H1 (cell line): ENCODE results near the gene CD79A. TPM values are rescaled to one million over a fixed set of nuclear protein-coding genes. Genes with fewer than 3 reads are reported as not detected.

ENCODE experiments used
- CTCF ChIA-PET: fragments of 300-600 bp; sonication (Branson Sonifier 250); formaldehyde crosslinking; loops from one replicate; lab custom pipeline; 2021; ENCODE audit not compliant: partially characterized antibody; lab: Charles Lee
- POLR2A ChIA-PET: fragments of 300-600 bp; sonication (Branson Sonifier 250); formaldehyde crosslinking; loops from one replicate; lab custom pipeline; 2021; ENCODE audit warnings: inconsistent platforms; ENCODE audit not compliant: partially characterized antibody; lab: Charles Lee
- DNase-seq, 2 experiments: peaks; one replicate each; pipeline versions ENCODE4 v3.0.0 to v3.0.0-alpha.2; 2010 to 2022; ENCODE audit warnings: low spot score in 2 of 2, low read depth in 1 of 2, mixed read lengths in 1 of 2
- FAIRE-seq: peaks from 2 replicates; lab custom pipeline; 2011; peaks lifted over from hg19 to GRCh38; lab: Jason Lieb, UNC
- H2AFZ ChIP-seq: 2 replicates; pipeline ENCODE4 v1.8.1; 2012; ENCODE audit warnings: low read length, inconsistent platforms
- H2AK5ac ChIP-seq: 2 replicates; pipeline ENCODE4 v1.6.1; 2013; ENCODE audit warnings: low read depth, low read length
- H2BK120ac ChIP-seq: replicated peaks from 2 replicates; pipeline ENCODE3; 2013; ENCODE audit warnings: low read depth, low read length, inconsistent platforms
- H2BK12ac ChIP-seq: 2 replicates; pipeline ENCODE4 v1.6.1; 2013; ENCODE audit warnings: low read depth, low read length
- H2BK15ac ChIP-seq: 2 replicates; pipeline ENCODE4 v1.6.1; 2013; ENCODE audit warnings: low read length
- H2BK20ac ChIP-seq: 2 replicates; pipeline ENCODE4 v1.6.1; 2013; ENCODE audit warnings: low read length
- H2BK5ac ChIP-seq: 2 replicates; pipeline ENCODE4 v1.6.1; 2013; ENCODE audit warnings: low read depth, low read length
- H3K14ac ChIP-seq: 2 replicates; pipeline ENCODE4 v1.6.1; 2013; ENCODE audit warnings: inconsistent platforms; ENCODE audit not compliant: insufficient read length
- H3K18ac ChIP-seq: 2 replicates; pipeline ENCODE4 v1.6.1; 2013; ENCODE audit warnings: low read length; ENCODE audit errors: extremely low read depth
- H3K23ac ChIP-seq: 2 replicates; pipeline ENCODE4 v1.6.1; 2013; ENCODE audit warnings: inconsistent platforms; ENCODE audit not compliant: insufficient read length
- H3K23me2 ChIP-seq: 2 replicates; pipeline ENCODE4 v1.6.1; 2013; ENCODE audit warnings: low read depth, low read length
- H3K27ac ChIP-seq: 2 replicates; pipeline ENCODE4 v1.6.1; 2011; ENCODE audit warnings: low read depth, low read length, inconsistent platforms
- H3K27me3 ChIP-seq, 4 experiments: replicated peaks in 1 of 4; 1 replicate in 1 of 4; 2 replicates in 3 of 4; pipeline versions ENCODE4 v1.6.1 to v1.8.1; 2011 to 2013; ENCODE audit warnings: low read length in 3 of 4, mild to moderate bottlenecking in 3 of 4, inconsistent platforms in 2 of 4, mixed read lengths in 2 of 4, moderate library complexity in 1 of 4; ENCODE audit not compliant: control insufficient read depth in 3 of 4, insufficient read depth in 3 of 4; ENCODE audit errors: extremely low read depth in 1 of 4
- H3K36me3 ChIP-seq, 4 experiments: 2 replicates each; pipeline versions ENCODE4 v1.6.1 to v1.8.1; 2011 to 2013; ENCODE audit warnings: mild to moderate bottlenecking in 4 of 4, low read length in 3 of 4, moderate library complexity in 2 of 4, control low read depth in 1 of 4, inconsistent platforms in 1 of 4; ENCODE audit not compliant: insufficient read depth in 4 of 4, control insufficient read depth in 2 of 4
- H3K4ac ChIP-seq: replicated peaks from 2 replicates; pipeline ENCODE3; 2013; ENCODE audit warnings: low read length, low read depth, mixed read lengths, inconsistent platforms; ENCODE audit not compliant: insufficient read length
- H3K4me1 ChIP-seq, 4 experiments: replicated peaks in 1 of 4; 1 replicate in 1 of 4; 2 replicates in 3 of 4; pipeline versions ENCODE4 v1.6.1 to v1.8.1; 2011 to 2013; ENCODE audit warnings: low read length in 3 of 4, inconsistent platforms in 2 of 4, mixed read lengths in 1 of 4; ENCODE audit not compliant: insufficient read depth in 4 of 4, control insufficient read depth in 3 of 4
- H3K4me2 ChIP-seq, 2 experiments: 2 replicates each; pipeline versions ENCODE4 v1.6.1 to v1.8.1; 2011 to 2013; ENCODE audit warnings: low read depth in 2 of 2, low read length in 2 of 2, control low read depth in 1 of 2, inconsistent platforms in 1 of 2, mild to moderate bottlenecking in 1 of 2; ENCODE audit not compliant: insufficient read depth in 1 of 2
- H3K4me3 ChIP-seq, 4 experiments: fragments of 200-600, 300-600 bp in 1 of 4; sonication (generic), shearing (Covaris generic), sonication (Bioruptor Twin) in 1 of 4; 2 replicates each; pipeline versions ENCODE4 v1.5.1 to v1.8.1; 2011 to 2016; ENCODE audit warnings: low read length in 4 of 4, low read depth in 3 of 4, control low read depth in 2 of 4, inconsistent platforms in 2 of 4, mild to moderate bottlenecking in 2 of 4, mixed read lengths in 1 of 4, moderate library complexity in 1 of 4; ENCODE audit not compliant: insufficient read depth in 2 of 4; ENCODE audit errors: extremely low read depth in 1 of 4
- H3K56ac ChIP-seq: replicated peaks from 2 replicates; pipeline ENCODE3; 2013; ENCODE audit warnings: low read depth, mild to moderate bottlenecking, mixed read lengths, low read length, inconsistent platforms; ENCODE audit not compliant: insufficient read length
- H3K79me1 ChIP-seq: 2 replicates; pipeline ENCODE4 v1.6.1; 2013; ENCODE audit warnings: low read depth, low read length, control low read depth
- H3K79me2 ChIP-seq, 2 experiments: 2 replicates each; pipeline versions ENCODE4 v1.6.1 to v1.8.1; 2012 to 2013; ENCODE audit warnings: low read length in 2 of 2, mild to moderate bottlenecking in 2 of 2, inconsistent platforms in 1 of 2; ENCODE audit not compliant: insufficient read depth in 2 of 2, control insufficient read depth in 1 of 2
- H3K9ac ChIP-seq, 4 experiments: replicated peaks in 1 of 4; 1 replicate in 1 of 4; 2 replicates in 3 of 4; pipeline versions ENCODE4 v1.6.1 to v1.8.1; 2011 to 2013; ENCODE audit warnings: low read depth in 3 of 4, low read length in 3 of 4, control low read depth in 2 of 4, mild to moderate bottlenecking in 2 of 4, moderate library complexity in 2 of 4, inconsistent platforms in 1 of 4; ENCODE audit errors: extremely low read depth in 1 of 4
- H3K9me3 ChIP-seq, 2 experiments: 2 replicates each; pipeline versions ENCODE4 v1.6.1 to v1.8.1; 2012 to 2013; ENCODE audit warnings: mild to moderate bottlenecking in 2 of 2, moderate library complexity in 2 of 2, control low read depth in 1 of 2, inconsistent platforms in 1 of 2, low read depth in 1 of 2, low read length in 1 of 2, mixed read lengths in 1 of 2; ENCODE audit not compliant: insufficient read depth in 2 of 2
- H4K20me1 ChIP-seq, 2 experiments: replicated peaks in 1 of 2; 2 replicates each; pipeline versions ENCODE3 to v1.8.1; 2011 to 2013; ENCODE audit warnings: inconsistent platforms in 2 of 2, low read length in 2 of 2, mild to moderate bottlenecking in 1 of 2; ENCODE audit not compliant: insufficient read depth in 2 of 2, control insufficient read depth in 1 of 2
- H4K5ac ChIP-seq: 2 replicates; pipeline ENCODE4 v1.6.1; 2013; ENCODE audit warnings: low read length, low read depth, mixed read lengths, inconsistent platforms; ENCODE audit not compliant: insufficient read length
- H4K8ac ChIP-seq: 2 replicates; pipeline ENCODE4 v1.8.0; 2013; ENCODE audit warnings: mild to moderate bottlenecking, moderate library complexity, low read length, inconsistent platforms; ENCODE audit not compliant: insufficient read depth; ENCODE audit errors: extremely low read depth
- H4K91ac ChIP-seq: replicated peaks from 2 replicates; pipeline ENCODE3; 2013; ENCODE audit warnings: low read length, mixed read lengths, inconsistent platforms; ENCODE audit not compliant: insufficient read length
- POLR2A ChIP-seq, 2 experiments: IDR thresholded peaks; 1 replicate in 1 of 2; 2 replicates in 1 of 2; pipeline ENCODE4 v1.6.1; 2011; ENCODE audit warnings: low read depth in 2 of 2, low read length in 2 of 2, mild to moderate bottlenecking in 2 of 2; ENCODE audit errors: control extremely low read depth in 1 of 2
- POLR2AphosphoS5 ChIP-seq: IDR thresholded peaks from 2 replicates; pipeline ENCODE4 v1.6.1; 2011; ENCODE audit warnings: low read depth, low read length
- RBBP5 ChIP-seq: IDR thresholded peaks from 2 replicates; pipeline ENCODE4 v1.7.1; 2012; ENCODE audit warnings: low read depth, mild to moderate bottlenecking, inconsistent platforms, low read length, moderate library complexity, borderline replicate concordance
- WGBS, 2 experiments: shearing (Covaris generic) in 1 of 2; methylation state at CpG; one replicate each; pipeline versions ENCODE4 v1.1.6 to v1.1.7; 2013 to 2015; ENCODE audit warnings: low lambda C conversion rate in 2 of 2, mixed read lengths in 2 of 2, inconsistent platforms in 1 of 2, low coverage in 1 of 2, missing lambda C conversion rate in 1 of 2; ENCODE audit not compliant: insufficient replicate concordance in 2 of 2, insufficient coverage in 1 of 2, insufficient read length in 1 of 2; ENCODE audit errors: extremely low coverage in 1 of 2, missing lambda C conversion rate in 1 of 2; 5-methylcytosine and 5-hydroxymethylcytosine counted together
- polyA plus RNA-seq, 7 experiments: library from polyadenylated mRNA; depleted of rRNA in 3 of 7; stranded (reverse) in 5 of 7; unstranded in 2 of 7; fragments of >200 nt in 5 of 7; fragments of 200-250 nt in 2 of 7; gene quantifications; 1 replicate in 5 of 7; 2 replicates in 1 of 7; 4 replicates in 1 of 7; pipeline versions ENCODE4 v1.2.1 to v1.2.3, GENCODE V29; 2011 to 2013; ENCODE audit warnings: missing spikeins in 2 of 7, mixed read lengths in 2 of 7
- total RNA-seq: library from RNA; stranded (reverse); fragmentation: NEBNext Ultra II Directional; extraction: Animal tissue kit (Norgen Biotek cat#: 25700); gene quantifications from 2 replicates; pipeline ENCODE4 v1.2.1, GENCODE V29; 2021

Gene CD79A
- total and polyA plus RNA-seq, 2 of the 8 experiments (the other 6 are each of a cell fraction or from before 2014, with no cell fraction given): 0.54 to 0.77 TPM

DNA sequence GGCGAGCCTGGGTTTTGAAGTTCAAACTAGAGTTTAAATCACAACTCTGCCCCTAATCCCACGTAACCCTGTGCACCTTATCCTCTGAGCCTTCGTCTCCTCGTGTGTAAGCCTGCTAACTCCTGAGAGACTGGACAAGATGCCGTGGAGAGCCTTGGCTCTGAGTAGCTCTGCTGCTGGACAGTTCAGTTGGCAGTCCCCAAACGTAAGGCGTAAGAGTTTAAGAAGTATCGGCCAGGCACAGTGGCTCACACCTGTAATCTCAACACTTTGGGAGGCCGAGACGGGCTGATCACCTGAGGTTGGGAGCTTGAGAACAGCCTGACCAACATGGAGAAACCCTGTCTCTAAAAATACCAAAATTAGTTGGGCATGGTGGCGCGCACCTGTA lies 4.7 kb upstream of the CD79A start:
- POLR2A ChIA-PET: interaction anchor here (0.7 to 13.9 kb wide), 21 partner anchors 7 to 480 kb away, joined by 3 to 298 read pairs (median 9); partner anchors contain the start of genes ARHGEF1, ERFL, RABAC1 and RPS19

More for the DNA sequence above, 4.7 kb upstream of the CD79A start:
- Histone ChIP-seq H3K27me3 (no peaks in the 10 kb centered on the region), H3K23me2 (no peaks in the 10 kb centered on the region), H3K4me1 (peaks cover 0 to 2% (median under 1%) of the 10 kb centered on the region in 4 experiments; a peak in 3 of 7 replicates), H4K91ac (no peak overlapping the region), H2BK20ac (no peak overlapping the region), H2AFZ (no peak overlapping the region), H3K23ac (no peak overlapping the region), H3K14ac (no peak overlapping the region), H2BK5ac (no peak overlapping the region), H3K18ac (no peak overlapping the region), H3K79me2 (peaks cover 0 to 9% of the 10 kb centered on the region in 2 experiments; a peak in 1 of 4 replicates), H2AK5ac (no peak overlapping the region), H3K36me3 (peaks cover 21 to 48% (median 39%) of the 10 kb centered on the region in 4 experiments), H3K4me3 (no peak overlapping the region), H4K20me1 (peaks cover 23 to 28% of the 10 kb centered on the region in 2 experiments), H3K4ac (no peak overlapping the region), H3K9me3 (no peaks in the 10 kb centered on the region), H2BK15ac (no peak overlapping the region), H3K9ac (no peak overlapping the region), H4K5ac (no peak overlapping the region), H3K27ac (0 out of 2 replicates have a peak overlapping the region, but pooled peaks have one; percentile 41), H3K56ac (no peak overlapping the region), H2BK120ac (no peak overlapping the region), H2BK12ac (no peak overlapping the region), H3K4me2 (no peak overlapping the region), H3K79me1 (peaks cover 5% of the 10 kb centered on the region), H4K8ac (no peak overlapping the region)
- TF ChIP-seq POLR2A (IDR thresholded peaks at IDR 0.05; ENCODE audit: control extremely low read depth in 1 of 2, low read depth in 2 of 2, low read length in 2 of 2) (peak in 1 of 2 experiments; percentile 31; a peak in 2 of 3 replicates), POLR2AphosphoS5 (peak; percentile 74), RBBP5 (no peak)
- DNase-seq (no peak), FAIRE-seq (no peak)
- 85% methylated on average over 12 of the region's 12 CpGs; no CpG with 5 or more reads in 1 of the 2 experiments for WGBS, 2 experiments
- CTCF ChIA-PET: interaction anchor here (0.9 to 5.0 kb wide), 20 partner anchors 8 to 212 kb away, joined by 3 to 37 read pairs (median 8); partner anchors contain the start of genes ERFL, RABAC1 and RPS19
